Measurements from ENCODE around the gene CHCHD10.

CHCHD10 gene

DNA sequence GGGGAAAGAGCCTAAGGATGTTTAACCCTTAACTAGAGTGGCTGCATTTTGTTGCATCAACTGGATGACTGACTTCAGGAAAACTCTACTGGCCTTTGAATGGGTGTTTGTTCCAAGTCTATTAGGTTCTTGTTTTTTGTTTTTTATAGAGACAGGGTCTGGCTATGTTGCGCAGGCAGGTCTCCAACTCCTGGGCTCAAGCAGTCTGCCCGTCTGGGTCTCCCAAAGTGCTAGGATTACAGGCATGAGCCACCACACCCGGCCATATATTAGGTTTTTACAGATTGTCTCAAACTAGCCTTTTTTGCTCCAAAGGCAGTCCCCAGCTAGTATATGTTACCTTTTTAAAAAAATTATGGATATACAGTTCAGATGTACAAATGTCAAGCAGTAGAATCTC is 20.1 kb upstream of the CHCHD10 start:
- no peak for DNase-seq

DNA sequence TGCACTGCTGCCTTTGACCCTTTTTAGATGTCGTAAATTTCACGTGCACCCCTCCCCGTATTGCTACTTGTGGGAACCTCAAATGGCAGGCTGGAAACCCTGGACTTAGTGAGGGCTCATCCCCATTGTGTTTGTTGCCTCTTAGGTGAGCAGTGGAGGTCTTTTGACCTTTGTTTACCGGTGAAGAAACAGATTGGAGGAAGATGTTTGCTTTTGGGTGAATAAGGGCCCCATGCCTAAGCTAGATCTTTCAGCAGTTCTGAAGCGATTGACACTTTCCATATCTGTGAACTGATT is 19.8 kb upstream of the CHCHD10 start:
- DNase-seq, result no peak

DNA sequence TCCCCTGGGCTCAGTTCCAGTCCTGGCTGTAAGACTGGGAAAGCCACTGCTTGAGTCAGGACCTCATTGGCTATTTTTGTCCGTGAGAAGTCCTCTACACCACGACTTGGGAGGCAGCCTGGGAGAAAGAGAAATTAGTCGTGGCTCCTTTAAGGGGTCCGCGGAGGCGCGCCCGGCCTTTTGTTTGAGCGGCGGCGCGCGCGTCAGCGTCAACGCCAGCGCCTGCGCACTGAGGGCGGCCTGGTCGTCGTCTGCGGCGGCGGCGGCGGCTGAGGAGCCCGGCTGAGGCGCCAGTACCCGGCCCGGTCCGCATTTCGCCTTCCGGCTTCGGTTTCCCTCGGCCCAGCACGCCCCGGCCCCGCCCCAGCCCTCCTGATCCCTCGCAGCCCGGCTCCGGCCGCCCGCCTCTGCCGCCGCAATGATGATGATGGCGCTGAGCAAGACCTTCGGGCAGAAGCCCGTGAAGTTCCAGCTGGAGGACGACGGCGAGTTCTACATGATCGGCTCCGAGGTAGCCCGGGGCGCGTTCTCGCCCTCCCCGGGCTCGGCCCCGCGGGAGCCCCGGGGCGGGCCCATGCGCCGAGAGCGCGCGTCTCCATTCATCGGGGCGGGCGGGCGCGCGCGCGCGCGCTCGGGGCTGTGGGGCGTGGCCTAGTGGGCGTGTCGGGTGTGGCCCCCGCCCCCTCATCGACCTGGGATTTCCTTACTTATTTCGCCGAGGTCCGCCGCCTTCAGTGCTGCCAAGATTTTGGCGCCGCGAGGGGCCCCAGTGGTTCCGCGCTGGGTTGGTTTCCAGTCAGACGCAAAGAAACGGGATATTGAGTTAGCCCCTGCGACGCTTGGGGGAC is 19.2 kb upstream of the CHCHD10 start, which contains the start of gene SMARCB1:
Gene SMARCB1, plus strand, starts transcription at position 215 of the 848 bp plus-strand sequence. Its CDS starts 204 bp downstream, at position 419.
- DNase-seq, result peak in 55 of 58 donors; percentile 31 to 89 (median 71)

DNA sequence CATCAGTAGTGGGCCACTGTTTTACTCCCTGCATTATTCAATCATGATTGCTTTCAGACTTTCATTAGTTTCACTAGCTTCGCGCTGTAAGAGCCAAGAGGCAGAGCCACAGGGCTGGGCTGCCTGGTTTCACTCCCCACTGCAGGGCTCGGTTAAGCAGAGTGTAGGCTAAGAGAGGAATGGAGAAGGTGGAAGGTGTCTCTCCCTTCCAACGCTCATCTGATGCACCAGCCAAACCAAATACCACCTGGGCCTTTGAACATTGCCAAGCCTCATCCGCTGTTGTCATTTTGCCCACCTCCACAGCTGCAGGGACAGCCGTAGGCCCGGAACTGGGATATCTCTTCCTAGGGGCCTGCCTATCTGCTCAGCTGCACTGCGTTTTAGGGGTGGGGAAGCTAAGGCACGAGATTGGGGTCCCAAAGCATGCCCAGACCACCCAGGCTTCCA is 18.5 kb upstream of the CHCHD10 start:
- no peak for DNase-seq

GRCh38 chr22:23784215-23784732 is 16.5 kb upstream of the CHCHD10 start:
- no peak for DNase-seq

GRCh38 chr22:23783265-23784150 is 15.7 kb upstream of the CHCHD10 start:
- DNase-seq, result no peak

- DNase-seq, result no peak
Measured at GRCh38 chr22:23782703-23783102, 14.9 kb upstream of the CHCHD10 start.

- DNase-seq, result no peak
Measured at GRCh38 chr22:23782252-23782651, 14.5 kb upstream of the CHCHD10 start.

- peak in 7 of 58 donors; percentile 31 to 63 (median 49) for DNase-seq
Measured at GRCh38 chr22:23781511-23782183, 13.9 kb upstream of the CHCHD10 start.

- peak in 53 of 58 donors; percentile 16 to 91 (median 72) for DNase-seq
Measured at GRCh38 chr22:23781065-23781464, 13.3 kb upstream of the CHCHD10 start.

DNA sequence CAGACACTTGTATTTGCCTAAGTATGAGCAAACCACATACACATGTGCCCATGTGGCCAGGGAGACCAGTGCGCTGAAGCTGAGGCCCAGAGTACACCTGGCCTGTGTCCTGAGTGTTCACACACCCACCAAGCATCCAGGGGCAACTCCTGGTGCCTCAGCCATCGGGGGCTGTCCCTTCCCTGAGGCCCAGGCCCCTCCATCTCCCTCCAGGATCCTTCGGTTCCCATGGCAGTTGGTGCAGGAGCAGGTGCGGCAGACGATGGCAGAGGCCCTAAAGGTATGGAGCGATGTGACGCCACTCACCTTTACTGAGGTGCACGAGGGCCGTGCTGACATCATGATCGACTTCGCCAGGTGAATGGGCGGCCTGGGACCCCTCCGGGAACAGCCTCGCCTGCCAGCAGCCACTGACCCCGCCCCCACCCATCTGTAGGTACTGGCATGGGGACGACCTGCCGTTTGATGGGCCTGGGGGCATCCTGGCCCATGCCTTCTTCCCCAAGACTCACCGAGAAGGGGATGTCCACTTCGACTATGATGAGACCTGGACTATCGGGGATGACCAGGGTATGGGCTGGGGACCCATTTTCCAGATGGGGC is 12.5 kb upstream of the CHCHD10 start:
- no peak for DNase-seq

GRCh38 chr22:23779731-23780130 is 12.0 kb upstream of the CHCHD10 start:
- DNase-seq, result no peak

DNA sequence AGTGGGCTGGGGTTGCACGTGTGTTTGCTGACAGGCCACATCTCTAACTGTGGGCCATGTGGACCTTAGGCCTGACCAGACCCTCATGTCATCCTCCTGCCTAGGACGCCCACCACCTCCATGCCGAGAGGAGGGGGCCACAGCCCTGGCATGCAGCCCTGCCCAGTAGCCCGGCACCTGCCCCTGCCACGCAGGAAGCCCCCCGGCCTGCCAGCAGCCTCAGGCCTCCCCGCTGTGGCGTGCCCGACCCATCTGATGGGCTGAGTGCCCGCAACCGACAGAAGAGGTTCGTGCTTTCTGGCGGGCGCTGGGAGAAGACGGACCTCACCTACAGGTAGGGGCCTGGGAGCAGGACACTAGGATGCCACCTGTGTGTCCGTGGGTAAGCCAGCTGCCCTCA is 11.3 kb upstream of the CHCHD10 start:
- no peak for DNase-seq

DNA sequence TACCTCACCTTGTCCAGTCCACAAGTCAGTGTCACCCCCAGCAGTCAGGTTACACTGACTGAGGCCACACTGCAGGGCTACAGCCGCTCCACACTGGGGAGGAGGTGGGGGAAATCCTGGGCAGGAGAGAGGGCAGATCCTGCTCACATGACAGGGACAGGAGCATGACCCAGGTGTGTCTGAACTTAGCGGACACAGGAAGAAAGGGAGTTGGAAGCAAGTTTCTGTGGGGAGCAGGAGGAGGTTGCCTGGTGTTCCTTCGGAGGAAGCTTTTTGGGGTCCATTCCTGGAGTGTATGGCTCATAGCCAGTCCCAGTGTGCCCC is 10.8 kb upstream of the CHCHD10 start:
- DNase-seq, result no peak

- no peak for DNase-seq
Measured at GRCh38 chr22:23777776-23778576, 10.2 kb upstream of the CHCHD10 start.

- DNase-seq, result no peak
Measured at GRCh38 chr22:23775779-23776375, 8.1 kb upstream of the CHCHD10 start.

DNA sequence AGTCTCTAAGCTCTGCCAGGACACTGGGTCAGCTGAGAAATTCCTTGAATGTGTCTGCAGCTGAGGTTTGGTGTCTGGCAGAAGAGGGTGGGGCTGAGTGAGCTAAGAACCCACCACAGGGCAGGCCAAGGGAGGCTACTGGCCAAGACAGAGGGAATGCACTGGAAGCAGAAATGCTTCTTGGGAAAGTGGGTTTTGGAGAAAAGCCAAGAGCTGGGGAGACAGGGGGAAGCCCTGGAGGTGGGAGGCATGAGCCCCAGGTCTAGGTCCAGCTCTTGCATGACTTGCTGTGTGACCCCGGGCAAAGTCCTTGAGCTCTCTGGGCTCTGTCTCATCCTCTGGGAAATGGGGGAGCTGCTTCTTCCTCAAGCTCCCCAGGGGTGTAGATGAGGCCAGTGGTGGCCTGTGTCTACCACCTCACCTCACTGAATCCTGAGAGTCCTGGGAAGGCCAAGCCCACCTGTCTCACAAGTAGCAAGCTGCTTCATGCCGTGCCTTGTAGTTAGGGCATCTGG is 7.2 kb upstream of the CHCHD10 start:
- no peak for DNase-seq

- DNase-seq, result no peak
Measured at GRCh38 chr22:23774114-23774921, 6.5 kb upstream of the CHCHD10 start.

Measured in anterior cingulate cortex (tissue), 58 donors.